GM21526 (cell line): ENCODE data around the gene PTPN7.
"Not testable (repeated sequence)": the region's sequence is repeated elsewhere in the genome, so short reads cannot be mapped to it uniquely, and the experiment has no call there.

ENCODE experiments used
- ATAC-seq: cut with Tn5 transposase; IDR thresholded peaks from one replicate; pipeline ENCODE4 v1.9.1; 2021; ENCODE audit warnings: moderate library complexity; ENCODE audit not compliant: unreplicated experiment, low FRiP score

Gene PTPN7

GRCh38 chr1:202154148-202154765 is 6.1 kb downstream of the PTPN7 start:
- ATAC-seq: no peak

- ATAC-seq: no peak
Measured at GRCh38 chr1:202153284-202153683, 7.1 kb downstream of the PTPN7 start.

- no peak for ATAC-seq
Measured at GRCh38 chr1:202152399-202152798, 8.0 kb downstream of the PTPN7 start.

- ATAC-seq: no peak
Measured at GRCh38 chr1:202151045-202151444, 9.4 kb downstream of the PTPN7 start.

GRCh38 chr1:202150602-202151001 is 9.8 kb downstream of the PTPN7 start:
- ATAC-seq: no peak

- ATAC-seq: no peak
Measured at GRCh38 chr1:202150187-202150586, 10.2 kb downstream of the PTPN7 start.

GRCh38 chr1:202149566-202149965 is 10.8 kb downstream of the PTPN7 start:
- no peak for ATAC-seq

- no peak for ATAC-seq
Measured at GRCh38 chr1:202148391-202148790, 12.0 kb downstream of the PTPN7 start.

- no peak for ATAC-seq
Measured at GRCh38 chr1:202146993-202147392, 13.4 kb downstream of the PTPN7 start.

GRCh38 chr1:202146279-202146678 is 14.1 kb downstream of the PTPN7 start:
- ATAC-seq: no peak

GRCh38 chr1:202145744-202146140 is 14.7 kb downstream of the PTPN7 start:
- ATAC-seq: not testable (repeated sequence)

GRCh38 chr1:202145068-202145743 is 15.2 kb downstream of the PTPN7 start:
- no peak for ATAC-seq

- peak; percentile 57 for ATAC-seq
Measured at GRCh38 chr1:202144402-202145067, 15.9 kb downstream of the PTPN7 start, which contains the start of gene ARL8A. Gene ARL8A (minus strand): TSS chr1:202144737. CDS start chr1:202144572, 165 bp downstream.

- ATAC-seq: peak; percentile 33
Measured at GRCh38 chr1:202143768-202144401, 16.5 kb downstream of the PTPN7 start.

- ATAC-seq: peak; percentile 18
Measured at GRCh38 chr1:202143011-202143767, 17.2 kb downstream of the PTPN7 start.

- ATAC-seq: not testable (repeated sequence)
Measured at GRCh38 chr1:202141468-202141867, 18.9 kb downstream of the PTPN7 start.

GRCh38 chr1:202140833-202141232 is 19.6 kb downstream of the PTPN7 start:
- no peak for ATAC-seq

- no peak for ATAC-seq
Measured at GRCh38 chr1:202135221-202135721, 25.1 kb downstream of the PTPN7 start.

- ATAC-seq: no peak
Measured at GRCh38 chr1:202134645-202135172, 25.7 kb downstream of the PTPN7 start.

- no peak for ATAC-seq
Measured at GRCh38 chr1:202133989-202134388, 26.4 kb downstream of the PTPN7 start.
